Osteocyte (in vitro differentiated cells): ENCODE results near the gene WNT2B. TPM values are rescaled to one million over a fixed set of nuclear protein-coding genes. Genes with fewer than 3 reads are reported as not detected.

Experiments used
- DNase-seq: peaks from one replicate; pipeline ENCODE4 v3.0.0; 2021; ENCODE audit warnings: mixed read lengths; ENCODE audit not compliant: unreplicated experiment; ENCODE audit errors: extremely low spot score
- H3K27ac Mint-ChIP-seq: one replicate; pipeline ENCODE4 v1.8.0; 2021; ENCODE audit warnings: mild to moderate bottlenecking, mixed read lengths; ENCODE audit not compliant: unreplicated experiment
- H3K27me3 Mint-ChIP-seq: one replicate; pipeline ENCODE4 v1.8.0; 2021; ENCODE audit warnings: mixed read lengths; ENCODE audit not compliant: unreplicated experiment
- H3K36me3 Mint-ChIP-seq: one replicate; pipeline ENCODE4 v1.8.0; 2021; ENCODE audit warnings: mixed read lengths; ENCODE audit not compliant: unreplicated experiment
- H3K4me1 Mint-ChIP-seq: one replicate; pipeline ENCODE4 v1.8.0; 2021; ENCODE audit warnings: mixed read lengths; ENCODE audit not compliant: unreplicated experiment
- H3K4me3 Mint-ChIP-seq: one replicate; pipeline ENCODE4 v1.8.0; 2021; ENCODE audit warnings: mild to moderate bottlenecking, moderate library complexity, mixed read lengths; ENCODE audit not compliant: unreplicated experiment
- H3K9me3 Mint-ChIP-seq: one replicate; pipeline ENCODE4 v1.8.0; 2021; ENCODE audit warnings: mixed read lengths; ENCODE audit not compliant: unreplicated experiment
- total RNA-seq: library from RNA; stranded (reverse); gene quantifications from 2 replicates; pipeline ENCODE4 v1.2.1, GENCODE V29; 2021
- TF ChIP-seq, protein P1 (sequence below): fragments of 200-600 bp; sonication (generic); IDR thresholded peaks from 2 replicates; pipeline ENCODE4 v1.5.0; 2021; ENCODE audit warnings: antibody characterized with exemption, mild to moderate bottlenecking, moderate library complexity

The WNT2B gene
- total RNA-seq, 1 donor from 2014 or later: 2.3 TPM

DNA sequence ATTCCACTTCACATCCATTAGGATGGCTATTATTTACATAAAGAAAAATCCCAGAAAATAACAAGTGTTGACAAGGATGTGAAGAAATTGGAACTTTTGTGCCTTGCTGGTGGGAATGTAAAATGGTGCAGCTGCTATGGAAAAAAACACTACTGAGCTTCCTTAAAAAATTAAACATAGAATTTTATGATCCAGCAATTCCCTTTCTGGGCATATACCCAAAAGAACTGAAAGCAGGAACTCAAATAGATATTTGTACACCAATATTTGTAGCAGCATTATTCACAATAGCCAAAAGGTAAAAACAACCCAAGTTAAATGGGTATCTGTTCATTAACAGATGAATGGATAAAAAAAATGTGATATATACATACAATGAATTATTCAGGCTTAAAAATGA lies 45.6 kb downstream of the WNT2B start:
- H3K4me3 Mint-ChIP-seq: no peak overlapping the region
- peaks cover 27% of the 10 kb centered on the region for H3K36me3 Mint-ChIP-seq
- no peaks in the 10 kb centered on the region for H3K27me3 Mint-ChIP-seq
- TF ChIP-seq, protein P1, sequence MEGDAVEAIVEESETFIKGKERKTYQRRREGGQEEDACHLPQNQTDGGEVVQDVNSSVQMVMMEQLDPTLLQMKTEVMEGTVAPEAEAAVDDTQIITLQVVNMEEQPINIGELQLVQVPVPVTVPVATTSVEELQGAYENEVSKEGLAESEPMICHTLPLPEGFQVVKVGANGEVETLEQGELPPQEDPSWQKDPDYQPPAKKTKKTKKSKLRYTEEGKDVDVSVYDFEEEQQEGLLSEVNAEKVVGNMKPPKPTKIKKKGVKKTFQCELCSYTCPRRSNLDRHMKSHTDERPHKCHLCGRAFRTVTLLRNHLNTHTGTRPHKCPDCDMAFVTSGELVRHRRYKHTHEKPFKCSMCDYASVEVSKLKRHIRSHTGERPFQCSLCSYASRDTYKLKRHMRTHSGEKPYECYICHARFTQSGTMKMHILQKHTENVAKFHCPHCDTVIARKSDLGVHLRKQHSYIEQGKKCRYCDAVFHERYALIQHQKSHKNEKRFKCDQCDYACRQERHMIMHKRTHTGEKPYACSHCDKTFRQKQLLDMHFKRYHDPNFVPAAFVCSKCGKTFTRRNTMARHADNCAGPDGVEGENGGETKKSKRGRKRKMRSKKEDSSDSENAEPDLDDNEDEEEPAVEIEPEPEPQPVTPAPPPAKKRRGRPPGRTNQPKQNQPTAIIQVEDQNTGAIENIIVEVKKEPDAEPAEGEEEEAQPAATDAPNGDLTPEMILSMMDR: no peak
- no peak for DNase-seq
- H3K4me1 Mint-ChIP-seq: peaks cover 6% of the 10 kb centered on the region
- no peaks in the 10 kb centered on the region for H3K9me3 Mint-ChIP-seq
- H3K27ac Mint-ChIP-seq: no peak overlapping the region

DNA sequence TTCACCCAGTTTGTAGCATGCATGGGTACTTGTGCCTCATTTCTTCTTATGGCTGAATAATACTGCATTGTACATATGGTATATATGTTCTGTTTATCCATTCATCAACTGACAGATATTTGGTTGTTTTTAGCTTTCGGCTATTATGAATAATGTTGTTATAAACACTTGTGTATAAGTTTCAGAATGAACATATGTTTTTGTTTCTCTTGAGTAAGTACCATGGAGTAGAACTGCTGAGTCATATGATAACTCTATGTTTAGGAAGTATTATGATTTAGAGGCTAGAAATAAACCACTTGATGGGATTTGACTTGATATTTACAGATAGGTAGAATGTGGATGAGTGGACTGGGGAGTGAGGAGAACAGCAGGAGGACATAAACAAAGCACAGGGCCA lies 48.6 kb downstream of the WNT2B start:
- DNase-seq: no peak
- Mint-ChIP-seq H3K4me3 (no peak overlapping the region), H3K27me3 (no peaks in the 10 kb centered on the region), H3K9me3 (no peaks in the 10 kb centered on the region), H3K27ac (peak overlapping the region; percentile 83), H3K4me1 (peaks cover 6% of the 10 kb centered on the region), H3K36me3 (peaks cover 18% of the 10 kb centered on the region)
- TF ChIP-seq, protein P1: no peak

DNA sequence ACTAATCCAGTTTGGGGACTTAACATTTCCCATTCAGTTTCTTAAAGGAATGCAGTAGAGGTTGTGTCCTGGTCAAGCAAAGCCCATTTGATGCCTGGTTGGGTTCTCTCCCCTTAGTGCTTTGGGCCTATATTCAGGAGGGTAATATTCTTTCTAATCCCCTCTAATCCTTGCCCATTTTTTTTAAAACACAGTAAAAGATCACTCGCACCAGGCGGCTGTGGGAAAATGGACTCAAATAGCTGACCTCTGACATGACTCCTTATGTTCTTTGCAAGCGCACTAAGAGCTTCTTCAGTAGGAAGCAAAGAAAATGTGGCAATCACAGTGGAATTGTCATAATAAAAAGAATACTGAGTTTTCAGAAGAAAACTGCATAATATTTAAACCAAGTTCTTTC lies 49.9 kb downstream of the WNT2B start:
- Mint-ChIP-seq H3K4me3 (no peak overlapping the region), H3K27ac (no peak overlapping the region), H3K4me1 (peaks cover 6% of the 10 kb centered on the region), H3K27me3 (no peaks in the 10 kb centered on the region), H3K9me3 (no peaks in the 10 kb centered on the region), H3K36me3 (peaks cover 13% of the 10 kb centered on the region)
- no peak for DNase-seq
- TF ChIP-seq, protein P1: no peak

DNA sequence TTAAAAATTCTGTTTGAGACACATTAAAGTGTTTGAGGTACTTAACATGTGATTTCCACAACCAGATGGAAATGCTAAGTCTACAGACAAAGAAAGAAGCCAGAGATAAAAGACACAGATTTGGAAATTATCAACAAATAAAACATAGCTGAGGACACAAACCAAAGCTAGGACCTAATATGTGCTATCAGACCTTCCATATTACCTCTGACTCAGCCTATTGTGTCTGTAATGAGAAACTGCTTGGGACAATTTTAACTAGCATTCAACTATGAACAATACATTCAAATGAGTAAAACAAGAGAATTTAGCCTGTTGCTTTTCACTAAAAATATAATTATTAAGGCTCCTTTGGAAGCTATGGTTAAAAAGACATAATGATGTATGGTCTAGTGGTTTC lies 54.6 kb downstream of the WNT2B start:
- no peaks in the 10 kb centered on the region for H3K9me3 Mint-ChIP-seq
- no peak for DNase-seq
- no peak overlapping the region for H3K27ac Mint-ChIP-seq
- H3K4me3 Mint-ChIP-seq: no peak overlapping the region
- no peaks in the 10 kb centered on the region for H3K27me3 Mint-ChIP-seq
- H3K4me1 Mint-ChIP-seq: no peaks in the 10 kb centered on the region
- TF ChIP-seq, protein P1: no peak
- peaks cover 10% of the 10 kb centered on the region for H3K36me3 Mint-ChIP-seq

DNA sequence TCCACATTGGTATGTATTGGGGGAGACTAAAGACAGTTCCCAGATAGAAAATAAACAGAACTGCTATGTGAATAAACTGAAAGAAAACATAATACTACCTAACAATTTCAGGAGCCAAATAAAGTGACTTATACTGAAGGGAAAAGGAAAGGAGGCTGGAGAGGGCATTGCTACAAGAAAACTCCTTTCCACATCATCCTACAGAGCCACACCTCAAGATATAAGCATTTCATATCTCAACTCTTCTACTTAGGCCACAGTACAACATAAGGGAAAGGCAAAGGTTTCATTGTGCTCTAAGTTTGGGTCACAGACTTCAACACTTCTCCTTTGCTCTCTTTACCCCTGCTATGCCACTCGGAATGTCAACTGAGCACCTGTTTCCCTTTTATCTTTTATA lies 55.3 kb downstream of the WNT2B start:
- no peaks in the 10 kb centered on the region for H3K4me1 Mint-ChIP-seq
- H3K27me3 Mint-ChIP-seq: no peaks in the 10 kb centered on the region
- no peaks in the 10 kb centered on the region for H3K9me3 Mint-ChIP-seq
- no peak overlapping the region for H3K4me3 Mint-ChIP-seq
- H3K36me3 Mint-ChIP-seq: peaks cover 11% of the 10 kb centered on the region
- TF ChIP-seq, protein P1: no peak
- no peak for DNase-seq
- H3K27ac Mint-ChIP-seq: no peak overlapping the region
